GM12864 (cell line): ENCODE measurements around the gene PNMT.

Experiments
- DNase-seq: peaks from one replicate; pipeline ENCODE4 v3.0.0-alpha.2; 2011; ENCODE audit warnings: low read depth
- H3K4me3 ChIP-seq: 2 replicates; pipeline ENCODE4 v1.5.1; 2011; ENCODE audit warnings: mild to moderate bottlenecking, low read depth, low read length, control low read depth
- CTCF ChIP-seq: IDR thresholded peaks from 2 replicates; pipeline ENCODE4 v1.5.1; 2011; ENCODE audit warnings: low read depth, mild to moderate bottlenecking, moderate library complexity, low read length, control low read depth, inconsistent platforms; ENCODE audit errors: missing control alignments

The PNMT gene

GRCh38 chr17:39660397-39661385 is 7.6 kb upstream of the PNMT start:
- H3K4me3 ChIP-seq: no peak overlapping the region
- no peak for TF ChIP-seq CTCF
- DNase-seq: no peak

DNA sequence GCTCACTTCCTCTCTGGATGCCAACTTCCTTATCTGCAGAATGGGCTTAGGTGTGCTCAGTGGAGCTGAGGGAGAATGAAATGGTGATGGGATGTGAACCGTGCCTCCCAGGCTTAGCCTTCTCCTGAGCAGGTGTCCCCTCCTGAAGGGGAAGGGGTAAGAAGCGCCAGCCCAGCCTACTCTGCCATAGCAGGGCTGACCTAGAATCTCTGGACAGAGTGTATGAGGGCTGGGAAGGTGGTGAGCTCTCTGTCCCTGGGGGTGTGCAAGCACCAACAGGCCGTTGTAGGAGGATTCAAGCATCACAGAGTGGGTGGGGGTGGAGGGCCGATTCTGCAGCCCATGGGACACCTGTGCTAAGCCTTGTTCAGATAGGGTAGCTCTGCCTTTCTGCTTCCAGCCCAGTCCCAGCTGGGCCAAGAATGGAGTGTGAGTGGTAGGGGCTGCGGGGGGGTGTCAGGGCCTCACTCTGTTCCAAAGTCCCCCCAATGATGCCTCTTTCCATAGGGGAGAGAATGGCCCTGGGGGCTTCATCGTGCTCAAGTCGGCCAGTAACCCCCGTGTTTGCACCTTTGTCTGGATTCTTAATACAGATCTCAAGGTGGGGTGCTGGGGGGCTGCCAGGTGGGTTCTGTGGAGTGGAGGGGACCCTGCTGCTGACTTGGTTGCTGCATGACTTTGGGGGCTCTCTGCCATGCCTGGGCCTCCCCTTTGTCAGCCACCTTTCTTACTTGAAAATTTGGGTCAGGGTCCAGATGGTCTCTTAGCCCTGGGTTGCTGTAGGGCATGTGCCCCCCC is 6.3 kb upstream of the PNMT start:
- no peak for DNase-seq
- no peak overlapping the region for H3K4me3 ChIP-seq
- no peak for TF ChIP-seq CTCF

GRCh38 chr17:39662551-39663339 is 5.5 kb upstream of the PNMT start:
- TF ChIP-seq CTCF: no peak
- no peak overlapping the region for H3K4me3 ChIP-seq
- DNase-seq: no peak

DNA sequence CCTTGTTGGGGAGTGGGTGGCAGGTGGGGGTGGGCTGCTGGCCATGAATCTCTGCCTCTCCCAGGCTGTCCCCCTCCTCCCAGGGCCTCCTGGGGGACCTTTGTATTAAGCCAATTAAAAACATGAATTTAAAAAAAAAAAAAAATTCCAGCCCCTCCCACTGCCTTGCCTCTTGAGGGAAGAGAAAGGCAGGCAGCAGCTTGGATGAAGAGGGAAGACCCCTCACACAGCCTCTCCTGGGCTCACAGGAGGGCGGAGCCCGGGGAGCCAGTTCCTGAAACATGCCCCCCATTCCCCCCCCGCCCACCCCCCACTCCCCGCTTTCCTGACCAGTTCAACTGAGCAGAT is 4.9 kb upstream of the PNMT start:
- DNase-seq: no peak
- no peak overlapping the region for H3K4me3 ChIP-seq
- no peak for TF ChIP-seq CTCF

- no peak for TF ChIP-seq CTCF
- H3K4me3 ChIP-seq: no peak overlapping the region
- DNase-seq: no peak
Measured at GRCh38 chr17:39663688-39664580, 4.3 kb upstream of the PNMT start.
